ENCODE measurements around the gene TSKU.

DNA sequence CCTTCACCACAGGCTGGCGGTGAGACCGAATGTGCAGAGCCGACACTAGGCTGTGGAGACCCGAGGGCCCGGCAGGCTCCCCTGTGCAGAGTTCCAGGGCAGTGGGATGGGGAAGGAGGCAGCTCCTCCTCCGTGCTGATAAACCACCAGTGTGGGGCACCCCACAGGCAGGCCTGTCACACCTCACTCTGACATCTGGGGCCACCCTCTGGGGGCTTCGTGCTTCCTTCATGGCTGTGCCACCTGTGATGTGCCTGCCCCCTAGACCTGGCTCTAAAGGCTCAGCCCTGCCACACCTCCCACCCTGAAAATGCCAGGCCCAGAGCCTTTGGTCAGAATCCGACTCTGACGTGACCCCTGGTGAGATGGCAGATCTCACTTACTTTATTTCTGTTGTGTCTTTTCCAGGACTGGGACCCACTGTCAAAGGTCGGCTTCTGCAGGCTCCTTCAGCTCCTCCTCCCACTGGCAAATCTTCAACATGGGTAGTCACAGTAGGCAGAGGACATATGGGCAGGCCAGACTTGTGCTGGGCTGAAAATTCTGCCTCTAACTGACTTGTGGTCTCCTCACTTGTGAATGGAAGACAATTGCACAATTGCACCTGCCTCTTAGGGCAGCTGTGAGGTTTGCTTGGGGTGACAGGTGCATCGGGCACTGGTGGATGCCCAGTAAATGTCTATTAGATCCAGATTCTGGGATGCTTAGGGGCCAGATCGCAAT lies 46.2 kb upstream of the TSKU start:
- TF ChIP-seq, protein P1, sequence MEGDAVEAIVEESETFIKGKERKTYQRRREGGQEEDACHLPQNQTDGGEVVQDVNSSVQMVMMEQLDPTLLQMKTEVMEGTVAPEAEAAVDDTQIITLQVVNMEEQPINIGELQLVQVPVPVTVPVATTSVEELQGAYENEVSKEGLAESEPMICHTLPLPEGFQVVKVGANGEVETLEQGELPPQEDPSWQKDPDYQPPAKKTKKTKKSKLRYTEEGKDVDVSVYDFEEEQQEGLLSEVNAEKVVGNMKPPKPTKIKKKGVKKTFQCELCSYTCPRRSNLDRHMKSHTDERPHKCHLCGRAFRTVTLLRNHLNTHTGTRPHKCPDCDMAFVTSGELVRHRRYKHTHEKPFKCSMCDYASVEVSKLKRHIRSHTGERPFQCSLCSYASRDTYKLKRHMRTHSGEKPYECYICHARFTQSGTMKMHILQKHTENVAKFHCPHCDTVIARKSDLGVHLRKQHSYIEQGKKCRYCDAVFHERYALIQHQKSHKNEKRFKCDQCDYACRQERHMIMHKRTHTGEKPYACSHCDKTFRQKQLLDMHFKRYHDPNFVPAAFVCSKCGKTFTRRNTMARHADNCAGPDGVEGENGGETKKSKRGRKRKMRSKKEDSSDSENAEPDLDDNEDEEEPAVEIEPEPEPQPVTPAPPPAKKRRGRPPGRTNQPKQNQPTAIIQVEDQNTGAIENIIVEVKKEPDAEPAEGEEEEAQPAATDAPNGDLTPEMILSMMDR (IDR thresholded peaks at IDR 0.05; ENCODE audit: poor library complexity), result no peak
- no peak for TF ChIP-seq EZH2phosphoT487 (IDR thresholded peaks at IDR 0.05; ENCODE audit: low read depth, severe bottlenecking, unreplicated experiment)
- TF ChIP-seq EZH2 (IDR thresholded peaks at IDR 0.05; ENCODE audit: borderline replicate concordance), result no peak

Data from hepatocyte (in vitro differentiated cells).